Breast epithelium (tissue), 4 donors: Measurements from ENCODE around the gene CDH13. TPM values are rescaled to one million over a fixed set of nuclear protein-coding genes. Genes with fewer than 3 reads are reported as not detected.

Experiments
- DNase-seq, 2 donors: peaks; one replicate each; pipeline ENCODE4 v3.0.0-alpha.2; 2019; ENCODE audit warnings: low spot score in 2 of 2
- H3K27ac ChIP-seq, 2 donors: fragments of 200-600 bp; sonication (generic) in 1 of 2; one replicate each; pipeline ENCODE4 v1.5.1; 2016 to 2019; ENCODE audit warnings: mild to moderate bottlenecking in 1 of 2
- H3K27me3 ChIP-seq, 2 donors: fragments of 200-600 bp; sonication (generic) in 1 of 2; one replicate each; pipeline versions ENCODE4 v1.5.1 to v1.6.0; 2017 to 2019; ENCODE audit warnings: control low read depth in 1 of 2, mild to moderate bottlenecking in 1 of 2
- H3K36me3 ChIP-seq: fragments of 200-600 bp; one replicate; pipeline ENCODE4 v1.5.1; 2019
- H3K4me1 ChIP-seq, 2 donors: fragments of 200-600 bp; sonication (generic); one replicate each; pipeline ENCODE4 v1.5.1; 2016 to 2019; ENCODE audit warnings: control low read depth in 1 of 2
- H3K4me3 ChIP-seq, 3 donors: fragments of 200-600 bp; sonication (generic); 1 replicate in 2 of 3; 2 replicates in 1 of 3; pipeline ENCODE4 v1.5.1; 2016 to 2019; ENCODE audit warnings: mild to moderate bottlenecking in 3 of 3, moderate library complexity in 2 of 3
- H3K9me3 ChIP-seq, 2 donors: fragments of 200-600 bp; sonication (generic) in 1 of 2; one replicate each; pipeline ENCODE4 v1.5.1; 2016 to 2019; ENCODE audit warnings: control low read depth in 1 of 2
- POLR2A ChIP-seq: fragments of 450-650 bp; IDR thresholded peaks from one replicate; pipeline ENCODE4 v1.6.1; 2016; ENCODE audit warnings: antibody characterized with exemption, mild to moderate bottlenecking, moderate library complexity
- POLR2AphosphoS5 ChIP-seq, 3 donors: sonication (generic); formaldehyde crosslinking; IDR thresholded peaks; one replicate each; pipeline ENCODE4 v1.6.1; 2017; ENCODE audit warnings: antibody characterized with exemption in 3 of 3
- intact Hi-C: fragments of 100-400 bp; cut with DNase I; formaldehyde crosslinking; loops from one replicate; pipeline ENCODE4 v1.15.1; 2023; ENCODE audit warnings: low total_unique reads
- total RNA-seq, 3 donors: library from RNA; depleted of rRNA; stranded (reverse); fragments of >200 nt; gene quantifications; one replicate each; pipeline ENCODE4 v1.1.0, GENCODE V29; 2016
- TF ChIP-seq, protein P1 (sequence below), 3 donors: fragments of 450-650 bp; IDR thresholded peaks; one replicate each; pipeline ENCODE4 v1.5.1; 2016 to 2017; ENCODE audit warnings: antibody characterized with exemption in 3 of 3, mild to moderate bottlenecking in 3 of 3, moderate library complexity in 3 of 3

The CDH13 gene
- total RNA-seq, 3 donors from 2014 or later, result 6.0 to 13.1 (median 11.5) TPM

DNA sequence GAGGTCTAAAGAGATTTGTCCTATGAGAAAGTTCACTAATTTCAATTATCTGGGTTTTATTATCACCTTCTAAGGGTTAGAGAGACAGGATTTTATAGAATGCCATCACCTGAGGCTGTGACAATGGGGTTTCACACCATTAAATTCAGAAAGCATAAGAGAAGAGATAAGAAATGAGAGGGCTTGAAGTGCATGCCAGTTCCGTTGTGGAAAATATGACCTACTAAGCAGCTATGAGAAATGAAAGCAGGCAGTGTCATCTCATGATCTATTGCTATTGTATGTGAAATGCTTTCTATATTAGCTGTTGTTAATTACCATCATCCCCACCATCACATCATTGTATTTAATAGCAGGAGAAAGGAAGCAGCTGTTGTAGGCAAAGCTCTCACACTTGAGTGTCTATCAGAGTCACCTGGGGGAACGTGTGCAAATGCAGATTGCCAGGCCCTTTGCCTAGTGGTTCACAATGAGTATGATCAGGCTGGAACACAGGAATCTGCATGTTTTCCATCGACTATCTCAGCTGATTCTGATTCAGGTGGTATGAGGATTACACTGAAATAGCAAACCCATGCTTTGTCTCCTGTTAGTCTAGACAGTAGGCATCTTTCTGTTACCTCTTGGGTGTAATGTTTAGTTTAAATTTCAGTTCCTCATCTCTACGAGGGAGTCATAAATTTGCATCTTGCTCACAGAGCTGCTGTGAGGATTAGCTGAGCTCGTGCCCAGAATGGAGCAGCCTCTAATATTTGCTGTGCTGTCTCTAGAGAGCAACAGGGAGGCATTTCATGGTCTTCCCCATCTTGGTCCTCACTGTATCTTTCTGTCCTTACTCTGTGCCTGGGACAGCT, 256.4 kb downstream of the CDH13 start:
- no peaks in the 10 kb centered on the region for H3K9me3 ChIP-seq
- no peaks in the 10 kb centered on the region for H3K27me3 ChIP-seq
- no peaks in the 10 kb centered on the region for H3K4me1 ChIP-seq
- H3K27ac ChIP-seq, result no peak overlapping the region
- TF ChIP-seq POLR2AphosphoS5 (IDR thresholded peaks at IDR 0.05) (no peak), POLR2A (no peak)
- TF ChIP-seq, protein P1, sequence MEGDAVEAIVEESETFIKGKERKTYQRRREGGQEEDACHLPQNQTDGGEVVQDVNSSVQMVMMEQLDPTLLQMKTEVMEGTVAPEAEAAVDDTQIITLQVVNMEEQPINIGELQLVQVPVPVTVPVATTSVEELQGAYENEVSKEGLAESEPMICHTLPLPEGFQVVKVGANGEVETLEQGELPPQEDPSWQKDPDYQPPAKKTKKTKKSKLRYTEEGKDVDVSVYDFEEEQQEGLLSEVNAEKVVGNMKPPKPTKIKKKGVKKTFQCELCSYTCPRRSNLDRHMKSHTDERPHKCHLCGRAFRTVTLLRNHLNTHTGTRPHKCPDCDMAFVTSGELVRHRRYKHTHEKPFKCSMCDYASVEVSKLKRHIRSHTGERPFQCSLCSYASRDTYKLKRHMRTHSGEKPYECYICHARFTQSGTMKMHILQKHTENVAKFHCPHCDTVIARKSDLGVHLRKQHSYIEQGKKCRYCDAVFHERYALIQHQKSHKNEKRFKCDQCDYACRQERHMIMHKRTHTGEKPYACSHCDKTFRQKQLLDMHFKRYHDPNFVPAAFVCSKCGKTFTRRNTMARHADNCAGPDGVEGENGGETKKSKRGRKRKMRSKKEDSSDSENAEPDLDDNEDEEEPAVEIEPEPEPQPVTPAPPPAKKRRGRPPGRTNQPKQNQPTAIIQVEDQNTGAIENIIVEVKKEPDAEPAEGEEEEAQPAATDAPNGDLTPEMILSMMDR (IDR thresholded peaks at IDR 0.05), result no peak
- intact Hi-C loops, result no loop called here
- H3K4me3 ChIP-seq, result no peak overlapping the region
- DNase-seq, result no peak
- no peaks in the 10 kb centered on the region for H3K36me3 ChIP-seq

DNA sequence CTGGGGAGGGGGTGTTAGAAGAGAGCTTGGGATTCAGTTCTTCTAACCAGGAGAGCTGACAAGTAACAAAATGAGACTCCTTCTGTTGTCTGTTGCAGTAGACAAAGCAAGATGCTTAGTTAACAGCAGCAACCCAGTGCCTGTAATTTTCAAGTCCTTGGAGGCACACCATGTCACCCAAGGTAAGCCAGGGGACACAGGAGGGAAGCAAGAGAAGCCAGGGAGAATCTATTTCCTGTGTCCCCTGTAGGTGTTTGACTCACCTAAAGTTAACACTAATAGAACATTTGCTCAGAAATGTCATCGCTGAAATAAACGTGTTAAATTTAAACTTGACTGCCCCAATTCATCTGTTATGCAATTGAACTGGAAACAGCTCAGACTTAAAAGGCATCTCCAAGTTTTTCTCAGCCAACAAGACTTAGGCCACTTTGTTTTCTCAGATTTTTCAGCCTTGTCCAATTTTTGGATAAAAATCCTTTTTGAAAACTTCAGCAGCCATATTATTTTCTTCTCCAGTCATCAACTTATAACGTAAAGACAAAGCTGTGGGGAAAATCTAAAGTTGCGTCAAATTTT, 257.6 kb downstream of the CDH13 start:
- Histone ChIP-seq H3K27me3 (no peaks in the 10 kb centered on the region), H3K4me1 (no peaks in the 10 kb centered on the region), H3K9me3 (no peaks in the 10 kb centered on the region), H3K27ac (no peak overlapping the region), H3K36me3 (no peaks in the 10 kb centered on the region), H3K4me3 (no peak overlapping the region)
- TF ChIP-seq, protein P1 (IDR thresholded peaks at IDR 0.05), result no peak
- TF ChIP-seq POLR2AphosphoS5 (IDR thresholded peaks at IDR 0.05) (no peak), POLR2A (no peak)
- DNase-seq, result no peak
- intact Hi-C loops, result no loop called here

DNA sequence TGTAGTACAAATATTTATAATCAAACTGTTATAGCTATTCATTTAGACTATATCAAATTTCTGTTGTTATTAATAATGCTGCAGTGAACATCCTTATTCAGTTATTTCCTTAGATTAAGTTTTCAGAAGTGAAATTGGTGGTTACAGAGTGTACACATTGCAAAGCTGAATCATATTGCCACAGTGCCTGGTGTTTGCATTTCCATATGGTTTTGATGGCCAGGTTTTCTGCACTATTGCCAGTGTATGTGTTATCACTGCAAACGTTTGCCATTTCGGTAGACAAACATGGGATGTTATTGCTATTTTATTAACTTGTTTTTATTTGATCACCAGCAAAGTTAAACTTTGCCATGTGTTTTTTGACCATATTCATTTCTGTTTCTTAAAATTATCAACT, 259.4 kb downstream of the CDH13 start:
- Histone ChIP-seq H3K36me3 (no peaks in the 10 kb centered on the region), H3K4me1 (no peaks in the 10 kb centered on the region), H3K9me3 (no peaks in the 10 kb centered on the region), H3K27ac (no peak overlapping the region), H3K27me3 (no peaks in the 10 kb centered on the region), H3K4me3 (no peak overlapping the region)
- DNase-seq, result no peak
- no peak for TF ChIP-seq POLR2AphosphoS5 (IDR thresholded peaks at IDR 0.05)
- TF ChIP-seq, protein P1 (IDR thresholded peaks at IDR 0.05), result no peak
- intact Hi-C loops, result no loop called here

DNA sequence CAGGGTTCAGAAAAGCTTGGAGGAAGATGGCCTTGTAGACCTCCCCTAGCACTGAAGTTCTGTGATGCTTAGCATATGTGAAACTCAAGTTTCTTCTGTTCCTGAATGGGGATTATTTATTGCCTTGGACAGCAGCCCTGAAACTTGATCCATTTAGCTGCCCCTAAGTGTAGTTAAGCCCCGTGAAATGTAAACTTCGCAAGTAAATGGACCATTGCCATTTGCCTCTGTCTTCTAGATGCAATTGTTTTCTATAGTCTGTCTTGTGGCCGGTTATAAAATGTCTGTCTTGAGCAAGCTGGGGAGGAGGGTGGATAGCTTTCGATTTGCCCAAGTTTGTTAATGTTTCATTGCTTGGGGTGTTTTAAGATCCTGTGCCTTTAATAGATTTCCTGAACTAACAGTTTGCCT, 261.8 kb downstream of the CDH13 start:
- DNase-seq, result no peak
- Histone ChIP-seq H3K4me3 (no peak overlapping the region), H3K4me1 (no peaks in the 10 kb centered on the region), H3K27me3 (no peaks in the 10 kb centered on the region), H3K9me3 (no peaks in the 10 kb centered on the region), H3K36me3 (no peaks in the 10 kb centered on the region), H3K27ac (no peak overlapping the region)
- intact Hi-C loops, result no loop called here
- no peak for TF ChIP-seq POLR2A
- no peak for TF ChIP-seq POLR2AphosphoS5 (IDR thresholded peaks at IDR 0.05)
- TF ChIP-seq, protein P1 (IDR thresholded peaks at IDR 0.05), result no peak

DNA sequence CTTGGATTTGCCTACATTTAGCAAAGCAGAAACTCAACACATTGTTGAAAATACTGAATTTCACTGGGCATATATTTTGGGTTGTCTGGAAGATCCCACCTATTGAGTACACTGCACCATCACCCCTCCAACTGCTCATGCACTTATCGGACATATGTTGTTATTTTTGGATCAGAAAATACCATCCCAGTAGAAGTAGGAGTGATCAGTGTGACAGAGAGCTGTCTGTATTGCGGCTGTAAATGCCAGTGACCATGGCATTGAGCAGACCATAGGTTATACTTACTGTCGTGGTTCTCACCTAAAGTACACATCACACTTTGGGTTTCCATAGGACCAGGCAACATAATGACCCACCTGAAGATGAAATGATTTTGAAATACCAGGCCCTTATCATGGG, 264.7 kb downstream of the CDH13 start:
- intact Hi-C loops, result no loop called here
- Histone ChIP-seq H3K4me3 (no peak overlapping the region), H3K4me1 (no peaks in the 10 kb centered on the region), H3K27ac (no peak overlapping the region), H3K36me3 (no peaks in the 10 kb centered on the region), H3K27me3 (no peaks in the 10 kb centered on the region), H3K9me3 (no peaks in the 10 kb centered on the region)
- TF ChIP-seq POLR2A (no peak), POLR2AphosphoS5 (IDR thresholded peaks at IDR 0.05) (no peak)
- TF ChIP-seq, protein P1 (IDR thresholded peaks at IDR 0.05), result no peak
- no peak for DNase-seq
